DMS153 treated with DMSO at 0.1 percent for 48 hours (cell line): ENCODE results near the gene NAA20.

Source experiments
- DNase-seq: peaks from one replicate; lab custom pipeline; 2025; ENCODE audit not compliant: unreplicated experiment; lab: John Stamatoyannopoulos, UW

Gene NAA20, protein sequence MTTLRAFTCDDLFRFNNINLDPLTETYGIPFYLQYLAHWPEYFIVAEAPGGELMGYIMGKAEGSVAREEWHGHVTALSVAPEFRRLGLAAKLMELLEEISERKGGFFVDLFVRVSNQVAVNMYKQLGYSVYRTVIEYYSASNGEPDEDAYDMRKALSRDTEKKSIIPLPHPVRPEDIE

DNA sequence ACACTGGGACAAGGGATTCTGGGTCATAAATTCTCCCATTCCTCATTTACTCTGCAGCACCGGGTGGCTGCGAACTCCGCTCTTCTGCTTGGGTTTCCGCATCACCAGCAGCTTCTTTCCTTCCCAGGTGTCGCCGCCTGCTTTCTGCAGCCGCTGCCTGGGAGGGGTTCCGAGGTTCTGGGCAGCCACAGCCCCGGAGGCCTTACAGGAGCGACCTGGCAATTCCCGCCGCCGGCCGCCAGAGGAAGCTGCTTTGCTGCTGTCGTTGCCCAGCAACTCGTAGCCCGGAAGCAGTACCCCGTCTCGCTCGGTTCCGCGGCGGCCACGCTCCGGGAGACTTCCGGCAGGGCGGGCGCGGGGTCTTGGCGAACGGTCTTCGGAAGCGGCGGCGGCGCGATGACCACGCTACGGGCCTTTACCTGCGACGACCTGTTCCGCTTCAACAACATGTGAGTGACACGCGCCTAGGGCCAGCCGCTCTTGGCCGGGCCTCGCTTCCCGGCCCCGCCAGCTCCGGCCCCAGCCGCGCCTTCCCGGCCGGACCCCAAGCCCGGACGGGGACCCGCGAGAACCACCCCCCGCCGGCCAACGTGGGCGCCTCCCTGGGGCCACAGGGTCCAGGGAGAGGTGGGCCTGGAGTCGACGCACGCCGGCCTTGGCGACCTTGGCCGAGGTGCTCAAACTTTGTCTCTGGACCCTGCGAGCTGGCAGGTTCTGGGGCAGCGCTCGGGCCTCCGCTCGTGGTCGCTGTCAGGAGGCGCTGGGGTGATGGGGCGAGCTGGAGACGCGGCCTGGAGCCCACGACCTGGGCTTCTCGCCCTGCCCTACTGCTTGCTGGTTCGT lies at the start of gene NAA20:
NAA20 (plus strand) TSS at position 362 of the 843 bp plus-strand sequence; CDS start at position 397, 35 bp downstream.
- peak; percentile 83 for DNase-seq

DNA sequence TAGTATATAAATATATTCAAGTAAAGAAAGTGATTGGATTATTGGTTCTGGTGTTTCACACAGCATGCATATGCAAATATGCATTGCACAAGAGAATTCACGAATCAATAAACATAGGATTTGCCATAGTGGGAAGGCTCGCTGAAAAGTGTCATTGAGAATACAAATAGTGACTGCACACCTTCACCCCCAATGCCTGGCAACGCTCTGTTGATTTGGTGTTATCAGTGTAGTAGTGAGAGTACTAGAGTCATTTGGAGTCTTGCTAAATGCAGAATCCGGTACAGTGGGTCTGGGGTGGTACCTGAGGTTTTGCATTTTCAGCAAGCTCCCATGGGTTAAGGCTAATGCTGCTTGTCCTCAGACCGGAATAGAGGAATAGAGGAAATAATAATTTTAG lies 49.7 kb upstream of the NAA20 start:
- no peak for DNase-seq

DNA sequence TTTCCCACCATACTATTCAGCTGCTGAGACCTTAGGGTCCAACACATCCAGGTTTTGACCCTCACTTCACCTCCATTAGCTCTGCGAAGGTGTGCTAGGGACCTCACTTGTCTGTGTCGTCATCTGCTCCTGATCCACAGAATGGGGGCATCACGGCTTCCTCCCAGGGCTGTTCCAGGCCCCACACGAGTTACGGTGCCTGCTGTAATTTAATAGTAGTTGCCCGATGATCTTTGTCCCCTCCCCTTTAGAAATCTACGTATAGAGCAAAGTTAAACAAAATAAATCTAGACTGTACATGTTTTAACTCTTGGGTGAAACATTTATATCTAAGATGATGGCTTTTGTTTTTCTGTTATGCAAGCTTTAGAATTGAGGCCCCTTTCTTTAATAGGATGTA lies 49.1 kb upstream of the NAA20 start:
- no peak for DNase-seq

DNA sequence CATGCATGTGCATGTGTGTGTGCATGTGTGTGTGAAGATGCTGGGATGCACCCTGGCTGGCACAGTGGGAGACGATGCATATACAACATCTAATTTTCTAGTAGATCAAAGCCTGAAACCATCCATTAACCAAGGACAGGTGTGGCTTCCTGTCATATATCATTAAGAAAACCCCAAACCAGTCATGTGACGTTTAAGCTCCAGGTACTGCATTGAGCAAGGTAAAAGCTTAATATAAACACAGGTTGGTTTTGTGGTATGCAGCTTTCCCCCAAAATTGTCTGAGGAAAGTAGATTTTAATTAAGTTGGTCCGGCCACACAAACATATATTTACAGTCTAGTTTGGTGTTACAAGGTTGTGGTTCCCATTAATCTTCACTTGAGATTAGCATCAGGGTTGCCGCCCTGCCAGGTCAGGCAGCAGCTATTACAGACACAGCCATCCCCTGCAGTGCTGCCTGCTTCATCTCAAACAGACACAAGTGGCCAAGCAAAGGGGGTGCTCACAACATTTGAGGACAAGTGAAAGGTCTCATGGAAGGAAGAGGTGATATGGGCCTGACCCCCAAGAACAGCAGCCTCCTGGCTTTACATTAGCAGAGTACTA lies 48.6 kb upstream of the NAA20 start:
- no peak for DNase-seq

DNA sequence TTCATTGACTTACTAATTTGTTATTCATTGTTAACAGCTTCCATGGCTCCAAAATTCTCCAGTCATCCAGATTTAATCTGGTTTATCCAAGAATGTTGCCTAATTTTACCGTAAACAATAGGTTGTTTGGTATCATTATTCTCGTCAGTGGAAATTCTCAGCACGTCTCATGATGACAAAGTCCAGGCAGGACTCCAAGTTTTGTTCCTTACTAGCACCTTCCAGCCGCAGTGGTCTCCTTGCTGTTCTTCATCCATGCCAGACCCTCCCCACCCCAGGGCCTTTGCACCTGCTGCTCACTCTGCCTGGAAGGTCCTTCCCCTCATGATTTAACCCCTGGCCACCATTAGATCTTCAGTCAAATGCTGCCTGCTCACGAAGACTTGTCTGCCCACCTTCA lies 48.1 kb upstream of the NAA20 start:
- no peak for DNase-seq

DNA sequence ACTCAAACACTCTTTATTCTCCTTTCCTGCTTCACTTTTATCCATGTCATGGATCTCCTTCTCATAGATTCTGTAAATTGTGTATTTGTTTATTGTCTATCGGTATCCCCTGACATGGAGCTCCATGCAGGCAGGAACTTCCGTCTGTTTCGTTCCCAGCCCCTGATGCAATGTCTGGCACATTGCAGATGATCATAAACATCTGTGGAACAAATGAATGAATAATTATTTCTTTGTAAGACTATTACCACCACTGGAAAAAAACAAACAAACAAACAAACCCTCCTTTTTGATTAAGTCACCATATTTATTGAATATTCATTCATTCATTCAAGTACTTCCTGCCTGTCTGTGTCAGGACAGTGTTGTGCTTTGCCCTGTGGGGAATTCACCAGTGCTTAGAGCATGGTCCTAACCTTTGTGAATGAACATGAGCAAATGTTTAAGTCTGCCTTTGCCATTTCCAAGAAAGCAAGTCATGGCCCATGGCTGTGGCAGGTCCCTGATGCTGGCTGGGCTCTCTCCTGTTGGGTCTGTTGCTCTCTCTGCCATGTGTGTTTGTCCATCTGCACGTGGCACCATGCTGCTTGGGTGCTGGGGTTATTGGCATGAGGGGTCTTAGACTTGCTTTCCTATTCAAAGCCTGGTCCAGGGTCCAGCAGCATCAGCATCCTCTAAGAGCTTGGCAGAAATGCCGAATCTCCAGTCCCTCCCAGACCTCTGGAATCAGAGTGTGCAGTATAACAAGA lies 47.5 kb upstream of the NAA20 start:
- DNase-seq, result no peak

DNA sequence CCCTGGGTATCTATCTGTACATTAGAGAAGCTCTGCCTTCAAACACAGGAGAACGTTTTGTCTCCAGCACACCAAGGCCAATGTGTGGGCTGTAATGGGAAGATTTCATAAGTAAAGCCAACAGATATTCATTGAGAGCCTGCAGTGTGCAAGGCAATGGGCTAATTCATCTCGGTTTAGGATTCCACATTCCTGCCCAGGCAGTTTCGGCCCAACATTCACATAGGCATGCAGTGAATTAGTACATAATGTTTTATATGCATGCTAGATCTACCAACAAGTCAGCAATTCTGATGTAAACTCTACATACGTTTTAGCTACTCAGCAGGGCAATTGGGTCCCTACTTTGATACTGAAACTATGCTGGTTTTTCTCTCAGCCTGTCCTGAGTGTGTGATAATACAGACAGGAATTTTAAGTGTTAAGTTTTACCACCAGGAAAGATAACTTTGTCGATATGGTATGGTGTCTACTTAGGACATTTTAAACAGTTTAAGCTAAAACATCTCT lies 46.9 kb upstream of the NAA20 start:
- DNase-seq, result no peak

DNA sequence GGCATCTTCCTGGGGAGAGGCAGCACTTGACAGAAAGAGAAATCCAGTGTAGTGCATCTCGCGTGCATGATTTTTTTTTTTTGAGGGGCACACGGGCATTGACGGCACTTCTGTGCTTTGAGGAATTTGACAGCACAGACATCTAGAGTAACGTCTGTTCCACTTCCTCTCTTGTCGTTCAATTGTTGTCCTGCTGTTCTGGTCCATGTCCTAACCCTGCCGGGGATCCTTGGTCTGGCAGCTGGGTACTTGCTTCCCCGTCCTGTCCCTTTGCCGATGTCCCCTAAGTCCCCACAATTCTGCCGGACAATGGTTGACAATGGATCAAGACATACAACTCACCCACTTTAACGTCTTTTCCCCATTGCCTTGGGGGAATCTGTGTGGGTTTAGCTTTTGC lies 46.0 kb upstream of the NAA20 start:
- no peak for DNase-seq

DNA sequence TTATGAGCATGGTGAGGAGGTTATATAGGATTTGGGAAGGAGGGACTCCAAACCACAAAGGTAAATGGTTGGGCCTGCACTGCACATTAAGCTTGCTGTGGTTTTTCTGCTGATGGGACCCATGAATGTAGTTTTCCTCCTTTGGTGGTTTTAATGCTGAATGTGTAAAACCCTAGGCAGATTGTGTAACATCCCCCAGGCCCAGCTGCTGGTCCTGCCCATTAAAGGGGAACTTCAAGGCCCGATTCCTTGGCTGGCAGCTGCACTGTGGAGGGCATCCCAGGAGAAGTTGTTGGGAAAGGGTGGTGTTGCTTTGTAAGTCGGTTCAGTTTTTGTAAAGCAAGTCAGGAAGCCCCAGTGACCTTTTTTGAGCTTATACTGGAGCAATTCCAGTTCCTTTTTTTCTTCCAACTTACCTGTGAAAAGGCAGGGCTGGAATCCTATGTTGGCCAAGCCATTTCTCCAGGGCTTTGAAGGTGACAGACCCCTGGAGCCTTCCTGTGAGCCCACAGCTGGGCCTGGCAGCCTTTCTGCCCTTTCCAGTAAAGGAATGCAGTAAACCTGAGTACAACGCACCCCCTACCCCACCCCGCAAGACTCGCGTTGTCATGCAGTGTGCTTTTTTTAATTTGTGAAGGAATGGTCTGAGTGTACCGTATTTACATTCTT lies 43.1 kb upstream of the NAA20 start:
- no peak for DNase-seq

DNA sequence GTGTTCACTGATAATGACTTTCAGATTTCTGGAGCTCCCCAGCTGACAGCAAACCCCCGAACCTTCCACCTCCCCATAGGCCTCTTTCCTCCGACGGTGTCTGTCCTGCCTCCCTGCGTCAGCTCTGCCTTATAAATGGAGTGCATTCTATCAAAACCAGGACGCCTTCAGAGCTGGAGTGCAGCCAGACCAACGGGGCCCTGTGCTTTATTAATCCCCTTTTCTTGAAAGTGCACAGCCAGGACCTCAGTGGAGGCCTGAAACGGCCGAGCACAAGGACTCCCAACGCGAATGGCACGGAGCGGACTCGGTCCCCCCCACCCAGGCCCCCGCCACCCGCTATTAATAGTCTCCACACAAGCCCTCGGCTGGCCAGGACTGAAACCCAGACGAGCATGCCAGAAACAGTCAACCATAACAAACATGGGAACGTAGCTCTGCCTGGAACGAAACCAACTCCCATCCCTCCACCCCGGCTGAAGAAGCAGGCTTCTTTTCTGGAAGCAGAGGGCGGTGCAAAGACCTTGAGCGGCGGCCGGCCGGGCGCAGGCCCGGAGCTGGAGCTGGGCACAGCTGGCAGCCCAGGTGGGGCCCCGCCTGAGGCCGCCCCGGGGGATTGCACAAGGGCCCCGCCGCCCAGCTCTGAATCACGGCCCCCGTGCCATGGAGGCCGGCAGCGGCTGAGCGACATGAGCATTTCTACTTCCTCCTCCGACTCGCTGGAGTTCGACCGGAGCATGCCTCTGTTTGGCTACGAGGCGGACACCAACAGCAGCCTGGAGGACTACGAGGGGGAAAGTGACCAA lies 42.3 kb upstream of the NAA20 start:
- DNase-seq, result peak; percentile 58

DNA sequence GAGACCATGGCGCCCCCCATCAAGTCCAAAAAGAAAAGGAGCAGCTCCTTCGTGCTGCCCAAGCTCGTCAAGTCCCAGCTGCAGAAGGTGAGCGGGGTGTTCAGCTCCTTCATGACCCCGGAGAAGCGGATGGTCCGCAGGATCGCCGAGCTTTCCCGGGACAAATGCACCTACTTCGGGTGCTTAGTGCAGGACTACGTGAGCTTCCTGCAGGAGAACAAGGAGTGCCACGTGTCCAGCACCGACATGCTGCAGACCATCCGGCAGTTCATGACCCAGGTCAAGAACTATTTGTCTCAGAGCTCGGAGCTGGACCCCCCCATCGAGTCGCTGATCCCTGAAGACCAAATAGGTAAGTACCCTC lies 41.7 kb upstream of the NAA20 start:
- DNase-seq, result no peak

DNA sequence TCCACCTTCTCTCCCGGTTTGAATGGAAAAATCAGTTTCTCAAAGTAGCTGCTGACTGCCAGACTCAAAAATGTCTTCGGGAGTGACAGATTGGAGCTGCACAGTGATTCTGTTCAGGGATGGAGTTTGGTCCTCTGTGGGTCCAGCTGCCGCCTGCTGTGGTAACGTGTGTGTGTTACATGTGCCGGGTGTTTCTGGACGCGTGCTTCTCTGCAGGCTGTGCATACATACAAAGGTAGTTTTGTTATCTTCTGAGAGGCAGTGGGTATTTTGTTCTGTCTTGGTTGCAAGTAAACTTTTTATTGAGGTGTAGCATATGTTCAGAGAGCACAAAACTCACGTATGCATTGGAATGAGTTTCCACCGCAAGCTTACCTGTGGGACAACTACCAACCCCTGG lies 41.3 kb upstream of the NAA20 start:
- DNase-seq, result no peak

DNA sequence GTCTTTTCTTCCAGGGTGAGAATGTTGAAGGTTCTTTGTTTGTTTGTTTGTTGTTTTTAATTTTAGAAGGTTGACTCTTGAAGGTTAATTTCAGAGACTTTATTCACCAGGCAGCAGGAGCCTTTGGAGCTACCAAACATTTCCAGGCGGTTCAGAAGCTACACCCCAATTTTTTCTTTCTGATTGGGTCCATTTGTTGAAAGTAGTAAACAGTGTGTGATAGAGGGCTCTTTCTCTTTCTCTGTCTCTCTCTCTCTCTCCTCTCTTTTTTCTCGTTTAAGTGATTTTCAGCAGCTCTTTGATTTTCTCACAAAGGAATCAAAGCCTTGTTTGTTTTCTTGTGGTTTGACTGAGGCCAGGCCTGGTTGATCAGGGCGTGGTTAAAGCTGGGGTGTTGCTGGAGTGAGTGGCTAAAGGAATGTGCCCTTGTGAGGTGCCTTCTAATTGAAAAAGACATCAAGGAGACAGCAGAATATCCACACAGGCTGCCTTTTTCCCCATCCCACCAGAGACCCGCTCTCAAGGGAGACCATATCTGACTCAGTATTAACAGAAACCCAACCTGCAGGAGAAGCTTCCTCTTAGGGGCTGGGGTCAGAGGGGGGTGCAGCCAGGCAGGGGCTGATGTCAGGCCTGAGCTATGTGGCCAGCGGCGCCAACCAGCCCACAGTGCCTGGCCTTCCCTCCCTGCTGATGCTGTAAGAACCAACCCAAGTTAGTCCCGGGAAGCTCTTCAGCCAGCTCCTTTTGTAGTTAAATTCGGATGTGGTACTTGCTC lies 40.4 kb upstream of the NAA20 start:
- DNase-seq, result no peak

DNA sequence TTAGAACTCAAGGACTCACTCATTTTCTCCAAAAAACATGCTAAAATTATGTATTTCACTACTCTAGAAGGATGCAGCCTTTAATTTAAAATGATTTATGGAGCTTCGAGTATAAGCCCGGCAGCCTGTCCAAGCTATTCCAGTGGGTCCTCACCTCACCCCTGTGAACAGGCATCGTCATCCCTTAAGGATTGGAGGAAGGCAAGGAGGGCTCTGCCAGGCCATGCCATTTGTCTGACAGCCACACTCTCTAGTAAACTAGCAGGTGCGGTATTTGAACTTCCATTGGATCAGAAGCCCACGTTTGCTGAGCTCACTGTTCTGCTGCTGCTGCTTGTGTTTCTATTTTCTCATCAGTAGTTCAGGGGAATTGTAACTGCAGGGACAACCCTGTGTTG lies 39.8 kb upstream of the NAA20 start:
- DNase-seq, result no peak

DNA sequence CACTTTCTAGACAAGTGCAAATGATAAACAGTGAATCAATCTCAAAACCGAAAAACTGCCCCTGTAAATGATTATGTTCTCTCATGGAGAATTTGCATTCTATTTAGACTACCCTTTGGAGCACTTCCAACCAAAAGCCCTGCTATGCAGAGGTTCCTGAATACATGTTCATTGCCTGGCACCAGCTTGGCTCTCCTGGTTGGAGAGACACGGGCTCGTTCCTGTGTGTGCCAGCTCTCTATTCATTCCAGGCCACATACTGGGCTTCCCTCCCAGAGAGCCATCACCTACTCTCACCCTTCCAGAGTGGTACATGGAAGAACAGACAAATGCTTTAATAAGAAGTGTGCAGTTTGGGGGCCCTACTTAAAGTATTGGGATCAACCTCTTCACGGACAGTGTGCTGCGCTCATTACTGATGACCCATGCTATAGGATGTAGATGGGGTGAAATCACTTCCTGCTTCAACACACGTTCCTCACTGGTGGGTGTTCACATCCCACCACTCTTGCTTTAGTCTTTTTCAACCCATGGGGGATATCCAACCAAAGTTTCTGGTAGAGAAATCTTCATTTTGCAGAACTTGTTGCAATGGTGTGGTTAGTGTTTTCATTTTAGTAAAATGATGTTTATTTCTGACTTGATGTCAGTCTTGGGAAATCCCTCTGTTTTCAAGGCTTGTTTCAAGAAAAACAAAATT lies 38.5 kb upstream of the NAA20 start:
- no peak for DNase-seq

DNA sequence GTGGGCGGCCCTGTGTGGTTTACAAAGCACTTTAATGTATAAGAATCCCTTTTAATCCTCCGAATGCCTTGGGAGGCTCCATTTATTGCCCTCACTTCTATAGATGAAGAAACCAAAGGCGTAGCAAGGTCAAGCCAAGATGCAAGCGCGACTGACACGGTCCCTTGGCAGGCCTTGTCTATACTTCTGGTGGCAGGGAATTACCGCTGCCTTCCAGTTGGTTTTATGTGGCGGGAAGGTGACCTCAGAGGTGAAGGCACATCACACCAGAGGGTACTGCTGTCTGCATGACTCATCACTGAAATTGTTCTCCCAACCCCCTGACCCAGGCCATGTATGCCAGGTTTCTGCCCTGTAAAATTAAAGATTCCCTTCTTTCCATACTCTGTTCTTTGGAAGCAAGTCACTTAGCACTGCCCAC lies 36.1 kb upstream of the NAA20 start:
- DNase-seq, result no peak

DNA sequence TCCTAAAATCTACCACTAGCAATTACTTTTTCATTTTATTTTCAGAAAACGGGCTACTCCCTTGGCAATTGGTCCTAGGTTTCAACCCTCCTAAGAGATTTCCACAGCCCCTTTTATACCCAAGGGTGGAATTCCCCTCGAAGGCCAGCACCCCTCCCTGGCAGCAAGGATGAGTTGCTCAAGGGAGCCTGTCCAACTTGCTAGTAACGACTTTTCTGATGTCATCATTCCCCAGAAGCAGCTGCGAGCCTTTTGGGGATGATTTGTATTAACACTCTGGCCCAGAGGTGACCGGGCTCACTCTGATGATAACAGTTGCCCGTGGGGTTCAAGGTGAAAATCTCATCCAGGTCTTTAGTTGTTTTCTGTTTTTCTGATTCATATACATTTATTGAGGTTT lies 30.7 kb upstream of the NAA20 start:
- DNase-seq, result no peak

DNA sequence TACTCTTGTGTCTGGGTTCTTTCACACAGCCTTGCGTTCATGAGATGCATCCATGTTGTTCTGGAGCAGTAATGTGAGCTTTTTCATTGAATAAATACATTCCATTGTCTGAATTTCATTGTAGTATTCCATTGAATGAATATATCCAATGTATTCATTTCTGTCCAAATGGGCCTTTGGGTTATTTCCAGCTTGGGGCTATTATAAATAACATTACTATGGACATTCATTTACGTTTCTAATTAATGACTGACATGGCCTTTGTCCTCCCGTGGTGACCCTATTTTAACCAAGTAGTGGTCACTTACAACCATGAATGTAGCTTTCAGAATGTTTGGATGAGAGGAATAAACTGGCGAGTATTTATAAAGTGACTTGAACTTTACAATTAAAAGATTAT lies 30.1 kb upstream of the NAA20 start:
- DNase-seq, result no peak

DNA sequence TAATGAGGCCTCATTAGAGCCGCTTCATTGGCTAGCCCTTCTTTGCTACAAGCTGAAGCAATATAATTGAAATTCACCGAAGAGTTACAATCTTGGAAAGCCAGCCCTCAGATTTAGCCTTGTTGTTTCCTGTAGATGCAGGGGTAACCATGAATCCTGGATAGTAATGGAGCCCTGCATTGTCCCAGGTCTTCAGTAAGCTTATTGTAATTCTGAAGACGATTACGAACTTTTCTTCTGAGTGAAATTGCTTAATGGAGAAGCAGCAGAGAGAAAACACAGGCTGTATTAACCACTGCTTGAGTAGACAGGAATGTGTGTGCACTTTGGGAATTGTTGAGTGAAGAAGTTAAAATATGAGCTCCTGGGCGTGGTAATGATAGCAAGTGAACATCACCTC lies 26.3 kb upstream of the NAA20 start:
- no peak for DNase-seq
